Breast epithelium (tissue), 3 donors: ENCODE results near the gene CYP46A1.

Experiments used
- POLR2A ChIP-seq: fragments of 450-650 bp; IDR thresholded peaks from one replicate; pipeline ENCODE4 v1.6.1; 2016; ENCODE audit warnings: antibody characterized with exemption, mild to moderate bottlenecking, moderate library complexity
- TF ChIP-seq, protein P1 (sequence below), 3 donors: fragments of 450-650 bp; IDR thresholded peaks; one replicate each; pipeline ENCODE4 v1.5.1; 2016 to 2017; ENCODE audit warnings: antibody characterized with exemption in 3 of 3, mild to moderate bottlenecking in 3 of 3, moderate library complexity in 3 of 3

DNA sequence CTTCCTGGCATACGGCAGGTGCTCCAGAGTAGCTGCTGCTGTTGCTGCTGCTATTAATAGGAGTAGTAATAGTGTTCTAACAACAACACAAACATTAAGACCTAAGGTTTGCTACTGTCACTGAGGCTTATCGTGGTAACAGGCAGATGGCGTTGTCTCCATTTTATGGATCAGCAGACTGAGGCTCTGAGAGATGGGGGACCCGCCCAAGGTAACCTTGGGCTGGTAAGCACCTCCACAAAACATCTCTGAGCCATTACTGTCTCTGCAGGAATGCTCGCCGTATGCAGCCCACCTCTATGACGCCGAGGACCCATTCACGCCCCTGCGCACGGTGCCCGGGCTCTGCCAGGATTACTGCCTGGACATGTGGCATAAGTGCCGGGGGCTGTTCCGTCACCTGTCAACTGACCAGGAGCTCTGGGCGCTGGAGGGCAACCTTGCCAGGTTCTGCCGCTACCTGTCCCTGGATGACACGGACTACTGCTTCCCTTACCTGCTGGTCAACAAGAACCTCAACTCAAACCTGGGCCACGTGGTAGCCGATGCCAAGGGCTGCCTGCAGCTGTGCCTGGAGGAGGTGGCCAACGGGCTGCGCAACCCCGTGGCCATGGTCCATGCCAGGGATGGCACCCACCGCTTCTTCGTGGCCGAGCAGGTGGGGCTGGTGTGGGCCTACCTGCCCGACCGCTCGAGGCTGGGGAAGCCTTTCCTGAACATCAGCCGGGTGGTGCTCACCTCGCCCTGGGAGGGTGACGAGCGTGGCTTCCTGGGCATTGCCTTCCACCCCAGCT is 31.9 kb upstream of the CYP46A1 start:
- TF ChIP-seq POLR2A, result no peak
- TF ChIP-seq, protein P1, sequence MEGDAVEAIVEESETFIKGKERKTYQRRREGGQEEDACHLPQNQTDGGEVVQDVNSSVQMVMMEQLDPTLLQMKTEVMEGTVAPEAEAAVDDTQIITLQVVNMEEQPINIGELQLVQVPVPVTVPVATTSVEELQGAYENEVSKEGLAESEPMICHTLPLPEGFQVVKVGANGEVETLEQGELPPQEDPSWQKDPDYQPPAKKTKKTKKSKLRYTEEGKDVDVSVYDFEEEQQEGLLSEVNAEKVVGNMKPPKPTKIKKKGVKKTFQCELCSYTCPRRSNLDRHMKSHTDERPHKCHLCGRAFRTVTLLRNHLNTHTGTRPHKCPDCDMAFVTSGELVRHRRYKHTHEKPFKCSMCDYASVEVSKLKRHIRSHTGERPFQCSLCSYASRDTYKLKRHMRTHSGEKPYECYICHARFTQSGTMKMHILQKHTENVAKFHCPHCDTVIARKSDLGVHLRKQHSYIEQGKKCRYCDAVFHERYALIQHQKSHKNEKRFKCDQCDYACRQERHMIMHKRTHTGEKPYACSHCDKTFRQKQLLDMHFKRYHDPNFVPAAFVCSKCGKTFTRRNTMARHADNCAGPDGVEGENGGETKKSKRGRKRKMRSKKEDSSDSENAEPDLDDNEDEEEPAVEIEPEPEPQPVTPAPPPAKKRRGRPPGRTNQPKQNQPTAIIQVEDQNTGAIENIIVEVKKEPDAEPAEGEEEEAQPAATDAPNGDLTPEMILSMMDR (IDR thresholded peaks at IDR 0.05), result no peak
